Gastrocnemius medialis (tissue), 4 donors: Measurements from ENCODE around the gene MFSD6. TPM values are rescaled to one million over a fixed set of nuclear protein-coding genes. Genes with fewer than 3 reads are reported as not detected.

Experiments used
- ATAC-seq, 2 donors: fragments of 150-250 bp; one replicate each; pipeline ENCODE4 v1.9.1; 2016
- DNase-seq, 2 donors: peaks; one replicate each; pipeline ENCODE4 v3.0.0-alpha.2; 2019
- H3K27ac ChIP-seq, 4 donors: fragments of 200-600 bp; sonication (generic); 1 replicate in 1 of 4; 2 replicates in 3 of 4; pipeline ENCODE4 v1.5.1; 2016 to 2018; ENCODE audit warnings: mild to moderate bottlenecking in 2 of 4, moderate library complexity in 1 of 4
- H3K27me3 ChIP-seq, 3 donors: fragments of 200-600 bp; sonication (generic) in 2 of 3; 1 replicate in 1 of 3; 2 replicates in 2 of 3; pipeline versions ENCODE4 v1.5.1 to v1.6.0; 2016 to 2019; ENCODE audit warnings: mild to moderate bottlenecking in 1 of 3, moderate library complexity in 1 of 3
- H3K36me3 ChIP-seq, 2 donors: fragments of 200-600 bp; sonication (generic) in 1 of 2; one replicate each; pipeline ENCODE4 v1.5.1; 2017 to 2018
- H3K4me1 ChIP-seq, 2 donors: fragments of 200-600 bp; sonication (generic) in 1 of 2; one replicate each; pipeline ENCODE4 v1.5.1; 2016 to 2017; ENCODE audit warnings: mild to moderate bottlenecking in 2 of 2
- H3K4me3 ChIP-seq, 4 donors: fragments of 200-600 bp; sonication (generic) in 3 of 4; 1 replicate in 1 of 4; 2 replicates in 3 of 4; pipeline ENCODE4 v1.5.1; 2016 to 2019; ENCODE audit warnings: mild to moderate bottlenecking in 2 of 4
- H3K9me3 ChIP-seq, 3 donors: fragments of 200-600 bp; sonication (generic) in 2 of 3; 1 replicate in 1 of 3; 2 replicates in 2 of 3; pipeline ENCODE4 v1.5.1; 2016 to 2019
- POLR2A ChIP-seq, 2 donors: fragments of 450-650 bp; IDR thresholded peaks; one replicate each; pipeline ENCODE4 v1.6.1; 2017; ENCODE audit warnings: antibody characterized with exemption in 2 of 2, mild to moderate bottlenecking in 2 of 2, moderate library complexity in 2 of 2
- in situ Hi-C, 4 donors: fragments of 200-750 bp; cut with MboI; loops; one replicate each; pipeline versions ENCODE4 v1.15.0 to v1.8.0; 2017; ENCODE audit warnings: low sequenced_read_pairs in 4 of 4
- intact Hi-C: fragments of 100-400 bp; cut with DNase I; formaldehyde crosslinking; loops from one replicate; pipeline ENCODE4 v1.15.1; 2023; ENCODE audit warnings: low total_unique reads
- total RNA-seq, 4 donors: library from RNA; depleted of rRNA; stranded (reverse); fragments of >200 nt; gene quantifications; one replicate each; pipeline versions ENCODE4 v1.1.0 to v1.2.3, GENCODE V29; 2016
- TF ChIP-seq, protein P1 (sequence below), 5 experiments: fragments of 450-650 bp in 3 of 5; fragments of 200-600 bp in 2 of 5; sonication (generic) in 2 of 5; IDR thresholded peaks in 4 of 5; conservative IDR thresholded peaks in 1 of 5; 1 replicate in 4 of 5; 2 replicates in 1 of 5; pipeline ENCODE4 v1.5.1; 2016 to 2019; ENCODE audit warnings: antibody characterized with exemption in 5 of 5, mild to moderate bottlenecking in 3 of 5, moderate library complexity in 3 of 5

MFSD6 gene
- total RNA-seq, 4 donors from 2014 or later: 9.3 to 20.3 (median 12.5) TPM

DNA sequence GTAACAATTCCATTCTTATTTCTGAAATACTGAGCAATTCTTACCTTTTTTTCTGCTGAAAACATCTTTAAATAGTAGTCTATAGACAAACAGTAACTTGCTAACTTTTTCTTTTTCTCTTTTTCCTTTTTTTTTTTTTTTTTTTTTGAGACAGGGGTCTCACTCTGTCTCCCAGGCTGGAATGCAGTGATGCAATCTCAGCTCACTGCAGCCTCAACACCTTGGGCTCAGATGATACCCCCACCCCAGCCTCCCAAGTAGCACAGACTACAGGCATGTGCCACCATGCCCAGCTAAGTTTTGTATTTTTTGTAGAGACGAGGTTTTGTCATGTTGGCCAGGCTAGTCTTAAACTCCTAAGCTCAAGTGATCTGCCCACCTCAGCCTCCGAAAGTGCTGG, 42.2 kb downstream of the MFSD6 start:
- Histone ChIP-seq H3K4me1 (peaks cover 5 to 9% of the 10 kb centered on the region in 2 donors), H3K4me3 (no peak overlapping the region), H3K36me3 (no peaks in the 10 kb centered on the region), H3K27me3 (no peaks in the 10 kb centered on the region), H3K27ac (no peak overlapping the region), H3K9me3 (no peaks in the 10 kb centered on the region)
- in situ Hi-C loops (no loop called here), intact Hi-C loops (no loop called here)
- no peak for TF ChIP-seq POLR2A (IDR thresholded peaks at IDR 0.05)
- TF ChIP-seq, protein P1, sequence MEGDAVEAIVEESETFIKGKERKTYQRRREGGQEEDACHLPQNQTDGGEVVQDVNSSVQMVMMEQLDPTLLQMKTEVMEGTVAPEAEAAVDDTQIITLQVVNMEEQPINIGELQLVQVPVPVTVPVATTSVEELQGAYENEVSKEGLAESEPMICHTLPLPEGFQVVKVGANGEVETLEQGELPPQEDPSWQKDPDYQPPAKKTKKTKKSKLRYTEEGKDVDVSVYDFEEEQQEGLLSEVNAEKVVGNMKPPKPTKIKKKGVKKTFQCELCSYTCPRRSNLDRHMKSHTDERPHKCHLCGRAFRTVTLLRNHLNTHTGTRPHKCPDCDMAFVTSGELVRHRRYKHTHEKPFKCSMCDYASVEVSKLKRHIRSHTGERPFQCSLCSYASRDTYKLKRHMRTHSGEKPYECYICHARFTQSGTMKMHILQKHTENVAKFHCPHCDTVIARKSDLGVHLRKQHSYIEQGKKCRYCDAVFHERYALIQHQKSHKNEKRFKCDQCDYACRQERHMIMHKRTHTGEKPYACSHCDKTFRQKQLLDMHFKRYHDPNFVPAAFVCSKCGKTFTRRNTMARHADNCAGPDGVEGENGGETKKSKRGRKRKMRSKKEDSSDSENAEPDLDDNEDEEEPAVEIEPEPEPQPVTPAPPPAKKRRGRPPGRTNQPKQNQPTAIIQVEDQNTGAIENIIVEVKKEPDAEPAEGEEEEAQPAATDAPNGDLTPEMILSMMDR (IDR thresholded peaks at IDR 0.05 in 4 of 5, conservative IDR thresholded peaks at IDR 0.05 in 1 of 5): no peak
- ATAC-seq: no peak
- DNase-seq: no peak

DNA sequence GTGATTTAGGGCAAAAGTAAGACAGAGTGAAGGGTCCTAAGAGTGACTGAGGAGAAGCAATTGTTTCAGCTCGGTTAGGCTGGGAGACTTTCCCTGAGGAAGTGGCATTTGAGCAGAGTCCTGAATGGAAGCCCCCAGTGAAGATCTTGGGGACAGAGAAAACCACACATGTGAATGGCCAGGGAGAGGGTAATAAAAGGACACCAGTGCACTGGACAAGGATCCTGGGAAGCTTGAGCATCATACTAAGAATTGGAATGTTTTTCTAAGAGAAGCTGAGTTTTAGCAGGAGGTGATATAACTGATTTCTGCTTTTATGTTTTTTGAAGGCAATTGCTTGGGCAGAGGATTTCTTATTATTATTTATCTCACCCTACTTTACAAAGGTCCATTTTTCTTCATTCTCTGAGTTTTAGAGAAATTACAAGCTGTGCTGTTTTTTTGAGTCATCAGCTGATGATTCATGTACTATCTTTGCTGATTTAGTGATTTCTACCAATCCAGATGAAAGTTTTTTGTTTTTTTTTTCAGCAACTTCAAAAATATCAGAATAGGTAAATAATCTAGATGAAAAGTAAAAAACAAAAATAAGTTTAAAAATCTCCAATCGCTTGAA, 43.5 kb downstream of the MFSD6 start:
- DNase-seq: no peak
- Histone ChIP-seq H3K27ac (no peak overlapping the region), H3K4me3 (no peak overlapping the region), H3K36me3 (no peaks in the 10 kb centered on the region), H3K9me3 (no peaks in the 10 kb centered on the region), H3K4me1 (no peaks in the 10 kb centered on the region), H3K27me3 (no peaks in the 10 kb centered on the region)
- no peak for TF ChIP-seq POLR2A (IDR thresholded peaks at IDR 0.05)
- TF ChIP-seq, protein P1 (IDR thresholded peaks at IDR 0.05 in 4 of 5, conservative IDR thresholded peaks at IDR 0.05 in 1 of 5): no peak
- in situ Hi-C loops: no loop called here
- intact Hi-C loops: no loop called here
- ATAC-seq: no peak

DNA sequence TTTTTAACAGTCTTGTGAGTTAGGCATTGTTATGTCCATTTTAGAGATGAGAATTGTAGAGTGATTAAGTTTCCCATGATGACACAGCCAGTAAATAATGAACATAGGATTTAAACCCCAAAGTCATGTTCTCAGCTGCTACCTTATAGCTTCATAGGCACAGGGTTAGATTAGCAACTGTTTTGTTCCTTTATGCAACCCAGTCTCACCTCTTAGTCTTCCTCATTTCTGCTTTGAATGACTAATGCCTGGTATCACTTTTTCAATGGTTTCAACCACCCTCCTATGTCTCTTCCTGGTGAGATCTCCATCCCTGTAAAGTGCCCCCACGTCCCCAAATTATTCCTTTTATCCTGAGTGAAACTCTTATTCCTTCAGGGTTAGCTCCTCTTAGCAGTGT, 44.3 kb downstream of the MFSD6 start:
- in situ Hi-C loops (no loop called here), intact Hi-C loops (no loop called here)
- TF ChIP-seq, protein P1 (IDR thresholded peaks at IDR 0.05 in 4 of 5, conservative IDR thresholded peaks at IDR 0.05 in 1 of 5): no peak
- no peak for TF ChIP-seq POLR2A (IDR thresholded peaks at IDR 0.05)
- Histone ChIP-seq H3K4me3 (no peak overlapping the region), H3K4me1 (no peaks in the 10 kb centered on the region), H3K27ac (no peak overlapping the region), H3K27me3 (no peaks in the 10 kb centered on the region), H3K36me3 (no peaks in the 10 kb centered on the region), H3K9me3 (no peaks in the 10 kb centered on the region)
- no peak for ATAC-seq
- no peak for DNase-seq

DNA sequence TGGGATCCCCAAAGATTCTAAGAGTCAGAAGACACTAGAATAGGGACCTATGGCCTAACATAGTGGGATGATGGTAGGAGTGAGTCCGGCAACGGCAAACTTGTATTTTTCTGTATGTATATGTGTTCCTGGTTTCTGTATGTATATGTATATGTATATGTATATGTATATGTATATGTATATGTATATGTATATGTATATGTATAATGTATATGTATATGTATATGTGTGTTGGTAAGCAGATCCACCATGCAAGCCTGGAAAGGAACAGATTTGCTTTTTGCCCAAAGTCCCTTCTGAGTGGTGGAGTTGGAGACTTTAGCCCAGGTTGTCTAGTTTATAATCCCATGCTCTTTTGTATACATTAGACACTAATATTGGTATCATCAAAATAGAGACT, 46.6 kb downstream of the MFSD6 start:
- Histone ChIP-seq H3K4me3 (no peak overlapping the region), H3K36me3 (no peaks in the 10 kb centered on the region), H3K9me3 (no peaks in the 10 kb centered on the region), H3K27ac (no peak overlapping the region), H3K4me1 (no peaks in the 10 kb centered on the region), H3K27me3 (no peaks in the 10 kb centered on the region)
- TF ChIP-seq POLR2A (IDR thresholded peaks at IDR 0.05): no peak
- TF ChIP-seq, protein P1 (IDR thresholded peaks at IDR 0.05 in 4 of 5, conservative IDR thresholded peaks at IDR 0.05 in 1 of 5): no peak
- in situ Hi-C loops (no loop called here), intact Hi-C loops (no loop called here)
- ATAC-seq: no peak
- DNase-seq: no peak
